Upper lobe of right lung (tissue), 1 donor: ENCODE results near the gene NSRP1. TPM values are rescaled to one million over a fixed set of nuclear protein-coding genes. Genes with fewer than 3 reads are reported as not detected.

Experiments used
- ATAC-seq: fragments of 200-7000 bp; cut with Tn5 transposase; one replicate; pipeline ENCODE4 v1.9.1; 2020; ENCODE audit warnings: mild to moderate bottlenecking, moderate library complexity
- DNase-seq: peaks from one replicate; pipeline ENCODE4 v3.0.0-alpha.2; 2020
- H3K27ac ChIP-seq: fragments of 200-600 bp; one replicate; pipeline ENCODE4 v1.8.0; 2022
- H3K27me3 ChIP-seq: fragments of 200-600 bp; one replicate; pipeline ENCODE4 v1.8.0; 2022; ENCODE audit warnings: mild to moderate bottlenecking
- H3K36me3 ChIP-seq: fragments of 200-600 bp; one replicate; pipeline ENCODE4 v1.8.0; 2022
- H3K4me1 ChIP-seq: fragments of 200-600 bp; one replicate; pipeline ENCODE4 v1.8.0; 2022
- H3K4me3 ChIP-seq: fragments of 200-600 bp; one replicate; pipeline ENCODE4 v1.8.0; 2022; ENCODE audit warnings: mild to moderate bottlenecking
- H3K9me3 ChIP-seq: fragments of 200-600 bp; one replicate; pipeline ENCODE4 v1.8.0; 2022
- intact Hi-C: fragments of 100-400 bp; cut with DNase I; formaldehyde crosslinking; loops from one replicate; pipeline ENCODE4 v1.11.0; 2022
- total RNA-seq: library from RNA; stranded (reverse); fragmentation: NEBNext Ultra II Directional; extraction: Animal tissue kit (Norgen Biotek cat#: 25700); gene quantifications from one replicate; pipeline ENCODE4 v1.2.1, GENCODE V29; 2021
- TF ChIP-seq, protein P1 (sequence below): fragments of 200-600 bp; IDR thresholded peaks from one replicate; pipeline ENCODE4 v1.8.0; 2022; ENCODE audit warnings: antibody characterized with exemption
- donor health status: DM: no; HTN: yes; CAD: no; lungs with severe emphysema.

NSRP1 gene
- total RNA-seq, 1 donor from 2014 or later, result 31.0 TPM

DNA sequence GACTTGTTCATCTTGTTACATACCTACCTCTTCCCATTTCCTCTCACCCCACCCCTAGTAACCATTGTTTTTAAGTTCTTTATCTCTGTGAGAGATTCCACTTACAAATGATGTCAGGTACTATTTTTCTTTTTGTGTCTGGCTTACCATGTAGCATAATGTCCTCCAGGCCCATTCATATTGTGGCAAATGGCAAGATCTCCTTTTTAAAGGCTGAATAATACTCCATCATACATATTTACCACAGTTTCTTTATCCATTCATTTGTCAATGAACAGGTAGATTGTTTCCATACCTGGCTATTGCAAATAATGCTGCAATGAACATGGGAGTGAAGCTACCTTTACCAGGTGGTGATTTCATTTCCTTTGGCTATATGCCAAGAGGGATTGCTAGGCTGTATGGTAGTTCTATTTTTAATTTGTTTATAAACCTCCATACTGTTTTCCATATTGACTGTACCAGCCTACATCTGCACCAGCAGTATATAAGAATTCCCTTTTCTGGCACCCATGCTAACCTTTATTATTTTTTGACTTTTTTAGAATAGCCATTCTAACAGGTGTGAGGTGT, 53.9 kb downstream of the NSRP1 start:
- TF ChIP-seq, protein P1, sequence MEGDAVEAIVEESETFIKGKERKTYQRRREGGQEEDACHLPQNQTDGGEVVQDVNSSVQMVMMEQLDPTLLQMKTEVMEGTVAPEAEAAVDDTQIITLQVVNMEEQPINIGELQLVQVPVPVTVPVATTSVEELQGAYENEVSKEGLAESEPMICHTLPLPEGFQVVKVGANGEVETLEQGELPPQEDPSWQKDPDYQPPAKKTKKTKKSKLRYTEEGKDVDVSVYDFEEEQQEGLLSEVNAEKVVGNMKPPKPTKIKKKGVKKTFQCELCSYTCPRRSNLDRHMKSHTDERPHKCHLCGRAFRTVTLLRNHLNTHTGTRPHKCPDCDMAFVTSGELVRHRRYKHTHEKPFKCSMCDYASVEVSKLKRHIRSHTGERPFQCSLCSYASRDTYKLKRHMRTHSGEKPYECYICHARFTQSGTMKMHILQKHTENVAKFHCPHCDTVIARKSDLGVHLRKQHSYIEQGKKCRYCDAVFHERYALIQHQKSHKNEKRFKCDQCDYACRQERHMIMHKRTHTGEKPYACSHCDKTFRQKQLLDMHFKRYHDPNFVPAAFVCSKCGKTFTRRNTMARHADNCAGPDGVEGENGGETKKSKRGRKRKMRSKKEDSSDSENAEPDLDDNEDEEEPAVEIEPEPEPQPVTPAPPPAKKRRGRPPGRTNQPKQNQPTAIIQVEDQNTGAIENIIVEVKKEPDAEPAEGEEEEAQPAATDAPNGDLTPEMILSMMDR, result no peak
- ATAC-seq, result no peak
- DNase-seq, result no peak
- no peaks in the 10 kb centered on the region for H3K4me1 ChIP-seq
- no peaks in the 10 kb centered on the region for H3K9me3 ChIP-seq
- intact Hi-C loops, result no loop called here
- peaks cover 19% of the 10 kb centered on the region for H3K36me3 ChIP-seq
- H3K4me3 ChIP-seq, result no peak overlapping the region
- no peak overlapping the region for H3K27ac ChIP-seq
- no peaks in the 10 kb centered on the region for H3K27me3 ChIP-seq

DNA sequence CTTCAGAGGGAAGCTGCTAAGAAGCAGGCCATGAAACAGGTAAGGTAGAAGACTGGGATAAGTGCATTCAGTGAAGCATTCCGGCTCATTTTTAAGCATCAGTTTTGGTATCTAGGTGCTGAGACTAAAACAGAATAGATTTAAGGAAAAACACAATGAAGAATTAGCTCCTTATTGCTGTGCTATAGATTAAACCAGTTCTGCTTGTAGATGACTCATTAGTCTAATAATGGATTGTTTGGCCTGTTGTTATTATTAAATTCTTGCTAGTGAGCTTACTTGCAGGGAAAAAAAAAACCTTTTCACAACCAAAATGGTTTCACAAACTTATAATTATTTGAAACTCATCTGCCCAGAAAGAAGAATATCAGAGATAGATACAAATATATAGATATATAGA, 55.9 kb downstream of the NSRP1 start:
- ATAC-seq, result no peak
- H3K36me3 ChIP-seq, result peaks cover 23% of the 10 kb centered on the region
- TF ChIP-seq, protein P1, result no peak
- H3K9me3 ChIP-seq, result no peaks in the 10 kb centered on the region
- intact Hi-C loops, result no loop called here
- no peaks in the 10 kb centered on the region for H3K4me1 ChIP-seq
- no peaks in the 10 kb centered on the region for H3K27me3 ChIP-seq
- no peak overlapping the region for H3K4me3 ChIP-seq
- no peak for DNase-seq
- H3K27ac ChIP-seq, result no peak overlapping the region

GRCh38 chr17:30173649-30174048, 57.0 kb downstream of the NSRP1 start:
- H3K27ac ChIP-seq, result no peak overlapping the region
- no peak overlapping the region for H3K4me3 ChIP-seq
- H3K27me3 ChIP-seq, result no peaks in the 10 kb centered on the region
- no peaks in the 10 kb centered on the region for H3K4me1 ChIP-seq
- intact Hi-C loops, result no loop called here
- no peak for DNase-seq
- no peak for ATAC-seq
- no peaks in the 10 kb centered on the region for H3K9me3 ChIP-seq
- peaks cover 34% of the 10 kb centered on the region for H3K36me3 ChIP-seq
- TF ChIP-seq, protein P1, result no peak

- no peaks in the 10 kb centered on the region for H3K27me3 ChIP-seq
- TF ChIP-seq, protein P1, result no peak
- intact Hi-C loops, result no loop called here
- H3K4me1 ChIP-seq, result no peaks in the 10 kb centered on the region
- H3K9me3 ChIP-seq, result no peaks in the 10 kb centered on the region
- no peak overlapping the region for H3K27ac ChIP-seq
- H3K4me3 ChIP-seq, result no peak overlapping the region
- peaks cover 43% of the 10 kb centered on the region for H3K36me3 ChIP-seq
- ATAC-seq (no peak), DNase-seq (no peak)
These were observed 57.9 kb downstream of the NSRP1 start for GRCh38 chr17:30174556-30174955.

- DNase-seq (no peak), ATAC-seq (no peak)
- Histone ChIP-seq H3K4me1 (no peaks in the 10 kb centered on the region), H3K9me3 (no peaks in the 10 kb centered on the region), H3K36me3 (peaks cover 66% of the 10 kb centered on the region), H3K4me3 (no peak overlapping the region), H3K27me3 (no peaks in the 10 kb centered on the region), H3K27ac (no peak overlapping the region)
- TF ChIP-seq, protein P1, result no peak
- intact Hi-C loops, result no loop called here
These were observed 60.2 kb downstream of the NSRP1 start for GRCh38 chr17:30176855-30177254.

DNA sequence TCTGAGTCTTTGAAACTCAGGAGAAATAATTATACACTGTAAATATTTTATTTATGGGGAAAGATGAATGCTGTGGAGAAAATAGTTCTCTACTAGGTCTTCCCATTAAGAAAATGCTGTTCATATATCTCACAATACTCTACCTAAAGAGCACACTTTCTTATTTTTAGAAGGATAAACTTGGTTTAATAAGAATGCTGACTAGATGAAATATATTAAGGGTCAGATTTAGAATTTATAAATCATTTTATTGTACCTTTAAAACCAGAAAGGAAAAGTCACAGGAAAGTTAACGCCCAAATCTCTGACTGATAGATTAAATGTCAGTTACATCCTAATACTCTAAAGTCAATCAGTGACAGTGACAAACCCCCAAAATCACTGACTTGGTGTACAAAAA, 70.1 kb downstream of the NSRP1 start:
- no peaks in the 10 kb centered on the region for H3K9me3 ChIP-seq
- TF ChIP-seq, protein P1, result no peak
- ATAC-seq, result no peak
- H3K27ac ChIP-seq, result no peak overlapping the region
- no peak overlapping the region for H3K4me3 ChIP-seq
- no peaks in the 10 kb centered on the region for H3K4me1 ChIP-seq
- DNase-seq, result no peak
- intact Hi-C loops, result no loop called here
- H3K36me3 ChIP-seq, result peaks cover 50% of the 10 kb centered on the region
- no peaks in the 10 kb centered on the region for H3K27me3 ChIP-seq
